Mesenchymal stem cell (in vitro differentiated cells and primary cell): ENCODE results near the gene FAHD1.
A peak's percentile ranks its signal among the peaks of the same experiment; 100 is the strongest.

ENCODE experiments used
- DNase-seq: peaks from one replicate; pipeline ENCODE4 v3.0.0-alpha.2; 2013
- H2AFZ ChIP-seq: one replicate; pipeline ENCODE4 v1.6.1; 2013; ENCODE audit warnings: low read depth, mild to moderate bottlenecking, control low read depth, inconsistent platforms, low read length, moderate library complexity
- H2AK5ac ChIP-seq: 2 replicates; pipeline ENCODE4 v1.6.1; 2013; ENCODE audit warnings: low read length, moderate library complexity, mild to moderate bottlenecking, inconsistent platforms; ENCODE audit not compliant: severe bottlenecking
- H2BK120ac ChIP-seq: one replicate; pipeline ENCODE4 v1.6.1; 2013; ENCODE audit warnings: low read depth, mild to moderate bottlenecking, inconsistent platforms, low read length, moderate library complexity
- H2BK12ac ChIP-seq, 2 experiments: one replicate each; pipeline ENCODE4 v1.6.1; 2013; ENCODE audit warnings: inconsistent platforms in 2 of 2, low read length in 2 of 2, mild to moderate bottlenecking in 2 of 2, moderate library complexity in 2 of 2, control low read depth in 1 of 2
- H2BK15ac ChIP-seq: one replicate; pipeline ENCODE4 v1.6.1; 2013; ENCODE audit warnings: mild to moderate bottlenecking, low read depth, inconsistent platforms; ENCODE audit not compliant: poor library complexity, severe bottlenecking
- H2BK5ac ChIP-seq: 2 replicates; pipeline ENCODE4 v1.6.1; 2013; ENCODE audit warnings: low read depth, mild to moderate bottlenecking, low read length, control low read depth, inconsistent platforms; ENCODE audit not compliant: poor library complexity, severe bottlenecking
- H3K14ac ChIP-seq, 2 experiments: one replicate each; pipeline ENCODE4 v1.6.1; 2013; ENCODE audit warnings: inconsistent platforms in 2 of 2, low read length in 2 of 2, control low read depth in 1 of 2, mild to moderate bottlenecking in 1 of 2, moderate library complexity in 1 of 2
- H3K18ac ChIP-seq, 2 experiments: one replicate each; pipeline ENCODE4 v1.6.1; 2013; ENCODE audit warnings: inconsistent platforms in 2 of 2, low read length in 2 of 2, control low read depth in 1 of 2, low read depth in 1 of 2, mild to moderate bottlenecking in 1 of 2
- H3K23ac ChIP-seq, 2 experiments: one replicate each; pipeline ENCODE4 v1.6.1; 2013; ENCODE audit warnings: inconsistent platforms in 2 of 2, low read length in 2 of 2, mild to moderate bottlenecking in 2 of 2, moderate library complexity in 2 of 2, control low read depth in 1 of 2
- H3K27ac ChIP-seq: 2 replicates; pipeline ENCODE4 v1.5.1; 2013; ENCODE audit warnings: mild to moderate bottlenecking, moderate library complexity, low read length, control low read depth, inconsistent platforms; ENCODE audit not compliant: poor library complexity, severe bottlenecking
- H3K27me3 ChIP-seq, 2 experiments: 2 replicates each; pipeline versions ENCODE4 v1.6.1 to v1.7.0; 2013; ENCODE audit warnings: low read length in 2 of 2, mild to moderate bottlenecking in 2 of 2, moderate library complexity in 2 of 2, control low read depth in 1 of 2, inconsistent platforms in 1 of 2; ENCODE audit not compliant: control insufficient read depth in 1 of 2, insufficient read depth in 1 of 2
- H3K36me3 ChIP-seq, 2 experiments: 2 replicates each; pipeline versions ENCODE4 v1.6.1 to v1.7.0; 2013; ENCODE audit warnings: low read length in 2 of 2, control low read depth in 1 of 2, inconsistent platforms in 1 of 2, low read depth in 1 of 2, mild to moderate bottlenecking in 1 of 2; ENCODE audit not compliant: insufficient read depth in 2 of 2, control insufficient read depth in 1 of 2
- H3K4ac ChIP-seq, 2 experiments: one replicate each; pipeline ENCODE4 v1.6.1; 2013; ENCODE audit warnings: inconsistent platforms in 2 of 2, low read length in 2 of 2, mild to moderate bottlenecking in 2 of 2, moderate library complexity in 2 of 2, control low read depth in 1 of 2, low read depth in 1 of 2
- H3K4me1 ChIP-seq: 2 replicates; pipeline ENCODE4 v1.6.1; 2013; ENCODE audit warnings: low read depth, low read length, control low read depth; ENCODE audit not compliant: control insufficient read depth, insufficient read depth
- H3K4me2 ChIP-seq: 2 replicates; pipeline ENCODE4 v1.6.1; 2013; ENCODE audit warnings: low read length, mild to moderate bottlenecking, inconsistent platforms; ENCODE audit not compliant: poor library complexity, severe bottlenecking
- H3K4me3 ChIP-seq, 2 experiments: 2 replicates each; pipeline versions ENCODE4 v1.5.1 to v1.7.0; 2013; ENCODE audit warnings: low read length in 2 of 2, mild to moderate bottlenecking in 2 of 2, control low read depth in 1 of 2, low read depth in 1 of 2; ENCODE audit not compliant: insufficient read depth in 1 of 2
- H3K79me1 ChIP-seq: replicated peaks from 2 replicates; pipeline ENCODE4 v1.6.1; 2013; ENCODE audit warnings: mild to moderate bottlenecking, control low read depth, low read length, inconsistent platforms; ENCODE audit not compliant: poor library complexity, severe bottlenecking
- H3K9ac ChIP-seq: 2 replicates; pipeline ENCODE4 v1.7.0; 2013; ENCODE audit warnings: mild to moderate bottlenecking, low read length, moderate library complexity
- H3K9me3 ChIP-seq: 2 replicates; pipeline ENCODE4 v1.7.0; 2013; ENCODE audit warnings: mild to moderate bottlenecking, low read length; ENCODE audit not compliant: control insufficient read depth
- H4K8ac ChIP-seq: one replicate; pipeline ENCODE4 v1.6.1; 2013; ENCODE audit warnings: inconsistent platforms, mild to moderate bottlenecking, low read length, moderate library complexity
- H4K91ac ChIP-seq: one replicate; pipeline ENCODE4 v1.6.1; 2013; ENCODE audit warnings: mild to moderate bottlenecking, low read length, inconsistent platforms
- WGBS: methylation state at CpG from one replicate; pipeline ENCODE4 v1.1.7; 2013; ENCODE audit warnings: mixed read lengths; 5-methylcytosine and 5-hydroxymethylcytosine counted together

Gene FAHD1

GRCh38 chr16:1779234-1779701, 47.7 kb upstream of the FAHD1 start:
- H3K4me2 ChIP-seq = no peak overlapping the region
- H3K4me3 ChIP-seq = no peak overlapping the region
- H3K4ac ChIP-seq = no peak overlapping the region
- H3K27ac ChIP-seq = no peak overlapping the region
- H3K23ac ChIP-seq = no peak overlapping the region
- H2BK15ac ChIP-seq = no peak overlapping the region
- H2BK5ac ChIP-seq = no peak overlapping the region
- H2AK5ac ChIP-seq = no peak overlapping the region
- H3K36me3 ChIP-seq = peaks cover 50 to 67% of the 10 kb centered on the region in 2 experiments
- H3K79me1 ChIP-seq = peaks cover 43% of the 10 kb centered on the region
- H3K18ac ChIP-seq = no peak overlapping the region
- H3K14ac ChIP-seq = no peak overlapping the region
- no peak overlapping the region for H2BK120ac ChIP-seq
- H3K9ac ChIP-seq = no peak overlapping the region
- no peak overlapping the region for H2AFZ ChIP-seq
- no peak overlapping the region for H4K91ac ChIP-seq
- no peak overlapping the region for H2BK12ac ChIP-seq
- no peaks in the 10 kb centered on the region for H3K9me3 ChIP-seq
- DNase-seq = no peak
- peaks cover 54% of the 10 kb centered on the region for H3K4me1 ChIP-seq
- H3K27me3 ChIP-seq = no peaks in the 10 kb centered on the region
- H4K8ac ChIP-seq = no peak overlapping the region
- 91% methylated on average over 8 of the region's 8 CpGs for WGBS

- 93% methylated on average over 26 of the region's 27 CpGs for WGBS
- Histone ChIP-seq H3K23ac (no peak overlapping the region), H3K36me3 (peaks cover 51 to 63% of the 10 kb centered on the region in 2 experiments), H2BK5ac (no peak overlapping the region), H3K4me1 (peaks cover 47% of the 10 kb centered on the region), H4K91ac (no peak overlapping the region), H2AFZ (no peak overlapping the region), H2BK120ac (no peak overlapping the region), H2BK12ac (no peak overlapping the region), H3K27me3 (no peaks in the 10 kb centered on the region), H3K14ac (no peak overlapping the region), H2BK15ac (no peak overlapping the region), H3K9ac (no peak overlapping the region), H3K9me3 (no peaks in the 10 kb centered on the region), H3K4ac (no peak overlapping the region), H3K4me3 (no peak overlapping the region), H2AK5ac (no peak overlapping the region), H3K27ac (no peak overlapping the region), H3K79me1 (peaks cover 38% of the 10 kb centered on the region), H4K8ac (no peak overlapping the region), H3K4me2 (no peak overlapping the region), H3K18ac (no peak overlapping the region)
- DNase-seq = no peak
Observed at GRCh38 chr16:1779741-1780676, 47.0 kb upstream of the FAHD1 start.

DNA sequence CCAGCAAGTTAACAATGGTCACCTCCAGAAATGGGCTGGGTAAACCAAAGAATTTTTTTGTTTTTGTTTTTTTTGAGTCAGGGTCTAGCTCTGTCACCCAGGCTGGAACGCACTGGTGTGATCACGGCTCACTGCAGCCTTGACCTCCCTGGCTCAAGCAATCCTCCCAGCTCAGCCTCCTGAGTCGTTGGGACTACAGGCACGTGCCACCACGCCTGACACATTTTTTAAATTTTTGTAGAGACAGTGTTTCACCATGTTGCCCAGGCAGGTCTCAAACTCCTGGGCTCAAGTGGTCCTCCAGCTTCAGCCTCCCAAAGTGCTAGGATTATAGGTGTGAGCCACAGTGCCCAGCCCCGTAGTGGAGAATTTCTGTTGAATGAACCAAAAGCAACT, 46.3 kb upstream of the FAHD1 start:
- no peaks in the 10 kb centered on the region for H3K9me3 ChIP-seq
- peaks cover 47 to 63% of the 10 kb centered on the region in 2 experiments for H3K36me3 ChIP-seq
- peak overlapping the region; percentile 85 for H3K9ac ChIP-seq
- H2BK120ac ChIP-seq = no peak overlapping the region
- no peaks in the 10 kb centered on the region for H3K27me3 ChIP-seq
- H2AK5ac ChIP-seq = no peak overlapping the region
- no peak overlapping the region for H2BK12ac ChIP-seq
- no peak overlapping the region for H4K91ac ChIP-seq
- no peak overlapping the region for H2AFZ ChIP-seq
- 88% methylated on average over 6 of the region's 6 CpGs for WGBS
- no peak overlapping the region for H4K8ac ChIP-seq
- no peak for DNase-seq
- H2BK5ac ChIP-seq = no peak overlapping the region
- H3K4me2 ChIP-seq = no peak overlapping the region
- H3K79me1 ChIP-seq = peaks cover 37% of the 10 kb centered on the region
- H3K14ac ChIP-seq = no peak overlapping the region
- H3K4me1 ChIP-seq = peaks cover 43% of the 10 kb centered on the region
- no peak overlapping the region for H3K27ac ChIP-seq
- H3K4ac ChIP-seq = no peak overlapping the region
- H3K18ac ChIP-seq = no peak overlapping the region
- no peak overlapping the region for H3K23ac ChIP-seq
- H2BK15ac ChIP-seq = no peak overlapping the region
- H3K4me3 ChIP-seq = peak overlapping the region in 1 of 2 experiments; percentile 87

DNA sequence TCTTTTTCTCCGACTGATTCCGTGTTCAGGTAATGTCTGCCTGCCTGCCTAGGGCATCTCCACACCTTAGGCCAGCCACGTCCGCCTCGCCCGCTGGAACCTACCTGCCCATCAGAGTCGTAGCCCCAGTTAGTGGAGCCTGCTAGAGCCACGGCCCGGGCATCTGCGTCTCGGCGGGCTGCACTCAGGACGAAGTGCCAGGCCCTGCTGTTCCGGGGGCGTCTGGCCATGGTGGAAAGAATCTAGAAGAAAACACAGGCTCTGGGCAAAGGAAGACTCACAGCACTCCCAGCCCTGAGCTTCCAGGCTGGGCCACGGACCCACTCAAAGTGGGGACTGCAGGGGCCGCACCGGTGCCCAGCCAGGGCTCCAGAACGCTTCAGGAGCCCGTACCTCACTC, 45.8 kb upstream of the FAHD1 start:
- Histone ChIP-seq H2BK5ac (no peak overlapping the region), H3K14ac (no peak overlapping the region), H2BK120ac (no peak overlapping the region), H3K18ac (no peak overlapping the region), H2AK5ac (no peak overlapping the region), H3K27ac (no peak overlapping the region), H3K4me2 (peak overlapping the region; percentile 68), H3K4me1 (peaks cover 40% of the 10 kb centered on the region), H4K91ac (no peak overlapping the region), H3K9me3 (no peaks in the 10 kb centered on the region), H3K27me3 (no peaks in the 10 kb centered on the region), H3K36me3 (peaks cover 42 to 63% of the 10 kb centered on the region in 2 experiments), H2BK12ac (no peak overlapping the region), H2BK15ac (no peak overlapping the region), H3K4ac (no peak overlapping the region), H3K9ac (peak overlapping the region; percentile 85), H3K79me1 (peaks cover 36% of the 10 kb centered on the region), H4K8ac (no peak overlapping the region), H2AFZ (no peak overlapping the region), H3K4me3 (peak overlapping the region; percentile 81 to 87), H3K23ac (no peak overlapping the region)
- WGBS = 81% methylated on average over 20 of the region's 20 CpGs
- no peak for DNase-seq
